GM10266 (cell line): ENCODE data around the gene PRMT3.
"Not testable (repeated sequence)": the region's sequence is repeated elsewhere in the genome, so short reads cannot be mapped to it uniquely, and the experiment has no call there.

Experiments
- DNase-seq: peaks from one replicate; pipeline ENCODE4 v3.0.0; 2012; ENCODE audit errors: extremely low spot score
- CTCF ChIP-seq: IDR thresholded peaks from 2 replicates; pipeline ENCODE4 v1.5.1; 2012; ENCODE audit warnings: mild to moderate bottlenecking, low read depth; ENCODE audit not compliant: control insufficient read depth, insufficient read depth; ENCODE audit errors: missing control alignments

PRMT3 gene

DNA sequence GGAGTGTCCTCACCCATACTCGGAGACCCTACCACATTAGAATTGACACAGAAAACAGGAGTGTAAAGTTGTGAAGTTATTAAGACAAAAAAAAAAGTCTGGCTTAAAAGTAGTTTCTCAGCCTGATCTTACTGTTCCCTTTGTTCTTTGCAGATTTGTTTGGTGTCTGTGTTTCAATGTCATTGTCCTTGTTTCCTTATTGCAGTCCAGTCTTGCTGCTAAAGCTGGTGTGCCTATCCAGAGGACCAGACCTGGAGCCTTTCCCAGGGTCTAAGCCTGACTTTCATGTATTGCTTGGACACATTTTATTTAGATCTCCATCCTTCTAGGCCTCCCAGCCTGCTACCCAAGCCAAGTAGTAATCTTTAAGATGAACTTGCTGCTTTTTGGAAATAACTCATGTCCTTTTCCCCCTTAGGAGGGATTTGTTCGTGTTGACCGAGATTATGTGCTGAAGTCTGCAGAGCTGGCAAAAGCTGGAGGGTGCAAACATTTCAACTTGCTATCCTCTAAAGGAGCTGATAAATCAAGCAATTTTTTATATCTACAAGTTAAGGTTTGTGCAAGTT lies 11.3 kb upstream of the PRMT3 start:
- DNase-seq = no peak
- no peak for TF ChIP-seq CTCF

DNA sequence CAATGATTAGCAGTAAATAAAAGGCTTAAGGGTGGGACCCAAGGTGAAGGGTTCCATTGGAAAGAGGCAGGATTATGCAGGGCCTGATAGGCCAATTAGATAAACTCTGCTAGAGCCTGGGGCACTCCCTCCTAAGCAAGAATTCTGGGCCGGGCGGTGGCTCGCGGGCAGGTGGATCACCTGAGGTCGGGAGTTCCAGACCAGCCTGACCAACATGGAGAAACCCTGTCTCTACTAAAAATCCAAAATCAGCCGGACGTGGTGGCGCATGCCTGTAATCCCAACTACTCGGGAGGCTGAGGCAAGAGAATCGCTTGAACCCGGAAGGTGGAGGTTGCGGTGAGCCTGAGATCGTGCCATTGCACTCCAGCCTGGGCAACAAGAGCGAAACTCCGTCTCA lies 1.5 kb upstream of the PRMT3 start:
- not testable (repeated sequence) for DNase-seq

GRCh38 chr11:20388096-20389055 lies 860 bp downstream of the PRMT3 start:
- no peak for TF ChIP-seq CTCF
- peak; percentile 24 for DNase-seq

GRCh38 chr11:20397281-20397680 lies 9.8 kb downstream of the PRMT3 start:
- DNase-seq = peak; percentile 27
- peak; percentile 56 for TF ChIP-seq CTCF

- TF ChIP-seq CTCF = no peak
Measured at GRCh38 chr11:20399498-20399897, 12.0 kb downstream of the PRMT3 start.

GRCh38 chr11:20403059-20403458 lies 15.5 kb downstream of the PRMT3 start:
- no peak for TF ChIP-seq CTCF
- no peak for DNase-seq

More at GRCh38 chr11:20399498-20399897, 12.0 kb downstream of the PRMT3 start:
- no peak for DNase-seq

DNA sequence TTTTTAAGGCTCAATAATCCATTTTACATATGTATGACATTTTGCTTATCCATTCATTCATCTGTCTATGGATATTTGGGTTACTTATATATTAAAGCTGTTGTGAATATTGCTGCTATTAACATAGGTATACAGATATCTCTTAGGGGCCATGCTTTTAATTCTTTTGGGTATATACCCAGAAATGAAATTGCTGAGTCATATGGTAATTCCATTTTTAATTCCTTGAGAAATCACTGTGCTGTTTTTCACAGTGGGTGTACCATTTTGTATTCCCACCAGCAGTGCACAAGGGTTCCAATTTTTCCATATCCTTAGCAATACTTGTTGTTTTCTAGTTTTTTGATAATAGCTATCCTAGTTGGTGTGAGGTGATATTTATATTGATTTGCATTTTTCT lies 19.0 kb downstream of the PRMT3 start:
- no peak for DNase-seq
- no peak for TF ChIP-seq CTCF
